SIG-M5 treated with dmso at 0.1 percent for 504 hours (cell line): ENCODE measurements around the gene PLEK.
"Not testable (repeated sequence)": the region's sequence is repeated elsewhere in the genome, so short reads cannot be mapped to it uniquely, and the experiment has no call there.

Source experiments
- DNase-seq: peaks from one replicate; lab custom pipeline; 2025; ENCODE audit not compliant: unreplicated experiment; lab: John Stamatoyannopoulos, UW

Gene PLEK

DNA sequence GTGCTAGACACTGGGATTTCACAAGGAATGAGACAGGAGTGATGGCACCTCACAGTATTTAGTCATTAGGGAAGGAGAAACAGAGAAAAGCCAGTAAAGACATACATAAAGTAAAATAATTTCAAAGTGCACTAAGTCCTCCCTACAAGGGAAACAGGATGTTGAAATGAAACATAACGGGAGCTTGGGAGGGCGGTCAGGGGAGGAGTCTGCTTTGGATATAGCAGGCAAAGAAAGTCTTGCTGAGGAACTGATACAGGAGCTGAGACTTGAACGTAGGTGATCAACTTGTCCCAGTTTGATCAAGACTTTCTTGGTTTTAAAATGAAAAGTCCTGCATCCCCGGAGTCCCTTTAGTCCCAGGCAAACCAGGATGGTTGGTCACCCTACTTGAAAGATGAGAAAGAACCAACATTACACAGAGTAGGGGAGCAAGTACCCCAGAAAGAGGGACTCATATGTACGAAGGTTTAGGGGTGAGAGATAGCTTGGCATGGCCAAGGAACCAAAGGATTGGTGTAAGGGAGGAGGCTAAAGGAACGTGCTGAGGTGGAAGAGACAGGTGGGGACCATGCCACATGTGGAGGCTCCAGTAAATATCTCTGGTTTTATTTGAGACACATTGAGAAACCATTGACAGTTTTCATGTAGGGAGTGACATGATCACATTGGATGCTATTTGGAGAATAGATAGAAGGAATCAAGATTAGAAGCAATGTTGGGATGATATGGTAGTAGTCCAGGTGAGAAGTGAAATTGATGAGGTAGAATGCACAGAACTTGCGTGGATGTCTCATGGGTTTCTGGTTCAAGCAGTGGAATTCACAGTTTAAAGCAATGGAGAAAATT lies 73.6 kb downstream of the PLEK start:
- peak; percentile 85 for DNase-seq

DNA sequence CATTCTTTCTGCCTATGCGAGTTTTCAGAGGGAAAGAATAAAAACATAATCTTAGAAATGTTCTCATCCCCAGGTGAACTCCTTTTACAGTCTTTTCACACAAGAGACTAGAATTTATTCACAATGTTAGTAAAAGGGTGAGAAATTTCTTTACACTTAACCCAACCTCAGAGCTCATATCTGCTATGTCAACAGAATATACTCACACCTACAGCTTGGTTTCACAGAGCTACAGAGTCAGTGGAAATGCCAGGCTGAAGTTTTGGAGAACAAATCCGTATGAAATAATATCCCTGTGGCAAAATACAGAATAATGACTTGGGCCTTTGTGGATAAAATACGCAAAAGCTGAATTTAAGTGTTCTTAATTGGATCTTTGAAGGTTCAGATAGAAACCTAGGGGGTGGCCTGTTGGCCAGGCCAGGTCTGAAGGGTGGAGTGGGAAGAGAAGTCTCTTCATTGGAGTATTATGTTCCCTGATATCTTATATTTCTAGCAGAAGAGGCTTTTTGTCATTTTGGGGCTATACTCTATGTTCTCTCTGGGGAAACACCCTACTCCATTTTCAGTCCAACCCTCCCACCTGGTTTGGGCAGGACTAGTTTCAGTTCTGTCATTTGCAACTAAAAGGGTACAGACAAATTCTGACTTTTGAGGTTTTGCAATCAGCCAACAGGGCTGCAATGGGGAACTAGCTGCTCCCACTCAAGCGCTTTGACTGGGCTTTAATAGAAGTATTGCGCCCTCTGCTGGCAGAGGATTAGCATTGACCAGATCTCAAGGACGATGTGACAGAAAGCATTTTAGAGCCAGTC lies 76.3 kb downstream of the PLEK start:
- DNase-seq = peak; percentile 99

DNA sequence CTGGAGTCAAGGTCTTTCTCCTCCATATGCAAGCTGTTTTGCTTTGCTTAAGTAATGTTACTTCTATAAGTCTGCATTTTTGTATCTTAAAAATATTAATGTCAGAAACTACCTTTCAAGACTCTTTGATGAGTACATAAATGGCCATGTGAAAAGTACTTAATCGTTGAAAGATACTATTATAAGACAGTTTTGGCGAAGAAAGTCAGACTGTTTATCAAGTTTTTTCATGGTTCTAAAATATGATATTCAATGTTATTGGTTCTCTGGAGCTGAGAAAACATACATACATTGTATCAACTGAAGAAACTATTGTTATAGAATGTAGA lies 76.9 kb downstream of the PLEK start:
- no peak for DNase-seq

DNA sequence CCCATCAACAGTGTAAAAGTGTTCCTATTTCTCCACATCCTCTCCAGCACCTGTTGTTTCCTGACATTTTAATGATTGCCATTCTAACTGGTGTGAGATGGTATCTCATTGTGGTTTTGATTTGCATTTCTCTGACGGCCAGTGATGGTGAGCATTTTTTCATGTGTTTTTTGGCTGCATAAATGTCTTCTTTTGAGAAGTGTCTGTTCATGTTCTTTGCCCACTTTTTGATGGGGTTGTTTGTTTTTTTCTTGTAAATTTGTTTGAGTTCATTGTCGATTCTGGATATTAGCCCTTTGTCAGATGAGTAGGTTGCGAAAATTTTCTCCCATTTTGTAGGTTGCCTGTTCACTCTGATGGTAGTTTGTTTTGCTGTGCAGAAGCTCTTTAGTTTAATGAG lies 81.3 kb downstream of the PLEK start:
- not testable (repeated sequence) for DNase-seq
